NT2/D1 (cell line): Measurements from ENCODE around the gene PWP1.

Source experiments
- SUZ12 ChIP-seq: IDR thresholded peaks from 2 replicates; pipeline ENCODE4 v1.6.1; 2011; ENCODE audit not compliant: insufficient read length, insufficient read depth; ENCODE audit errors: extremely low read depth
- YY1 ChIP-seq: IDR thresholded peaks from 2 replicates; pipeline ENCODE4 v1.6.1; 2011; ENCODE audit not compliant: insufficient read length, insufficient read depth
- ZNF274 ChIP-seq: IDR thresholded peaks from 2 replicates; pipeline ENCODE4 v1.6.1; 2011; ENCODE audit warnings: mild to moderate bottlenecking, low read depth, low read length

DNA sequence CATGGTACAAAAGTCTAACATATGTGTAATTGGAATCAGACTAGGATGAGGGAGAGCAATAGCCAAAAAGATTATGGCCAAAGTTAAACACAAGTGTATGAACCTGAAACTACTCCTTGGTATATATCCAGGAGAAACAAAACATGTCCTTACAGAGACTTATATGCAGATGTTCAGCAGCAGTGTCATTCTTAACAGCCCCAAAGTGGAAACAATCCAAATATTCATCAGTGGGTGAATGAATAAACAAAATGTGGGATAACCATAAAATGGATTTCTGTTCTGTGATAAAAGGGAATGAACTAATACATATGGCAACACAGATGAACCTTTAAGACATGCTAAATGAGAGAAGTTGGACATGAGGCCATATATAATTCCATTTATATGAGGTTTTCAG, 30.2 kb downstream of the PWP1 start:
- TF ChIP-seq ZNF274 (no peak), YY1 (no peak), SUZ12 (no peak)
